Colonic mucosa (tissue), 4 donors: ENCODE data around the gene TLR4. TPM values are rescaled to one million over a fixed set of nuclear protein-coding genes. Genes with fewer than 3 reads are reported as not detected.

ENCODE experiments used
- DNase-seq: peaks from one replicate; pipeline ENCODE4 v3.0.0-alpha.2; 2020
- H3K27ac ChIP-seq: fragments of 200-600 bp; one replicate; pipeline ENCODE4 v1.8.0; 2021
- H3K27me3 ChIP-seq: fragments of 200-600 bp; one replicate; pipeline ENCODE4 v1.8.0; 2021
- H3K36me3 ChIP-seq: fragments of 200-600 bp; one replicate; pipeline ENCODE4 v1.8.0; 2021
- H3K4me1 ChIP-seq: fragments of 200-600 bp; one replicate; pipeline ENCODE4 v1.8.0; 2021; ENCODE audit warnings: mild to moderate bottlenecking
- H3K4me3 ChIP-seq: fragments of 200-600 bp; one replicate; pipeline ENCODE4 v1.8.0; 2021
- H3K9ac ChIP-seq, 2 donors: one replicate each; pipeline ENCODE4 v1.7.0; 2013; ENCODE audit warnings: control low read depth in 2 of 2, low read depth in 2 of 2, low read length in 2 of 2
- H3K9me3 ChIP-seq: fragments of 200-600 bp; one replicate; pipeline ENCODE4 v1.8.0; 2021
- CTCF ChIP-seq: fragments of 200-600 bp; IDR thresholded peaks from one replicate; pipeline ENCODE4 v1.8.0; 2022; ENCODE audit warnings: antibody characterized with exemption, mild to moderate bottlenecking
- intact Hi-C: fragments of 100-400 bp; cut with DNase I; formaldehyde crosslinking; loops from one replicate; pipeline ENCODE4 v1.14.1; 2022
- total RNA-seq, 2 donors: library from RNA; stranded (reverse); fragmentation: NEBNext Ultra II Directional in 1 of 2; extraction: Animal tissue kit (Norgen Biotek cat#: 25700) in 1 of 2; gene quantifications; one replicate each; pipeline ENCODE4 v1.2.1, GENCODE V29; 2021
- donor health status: healthy.
- donor health status: DM: no; HTN: no; CAD: no.
- donor health status: DM: no; HTN: no; CAD: no.

The TLR4 gene
- total RNA-seq, 2 donors from 2014 or later: 3.2 to 7.5 TPM

GRCh38 chr9:117746263-117746662 lies 42.1 kb downstream of the TLR4 start:
- TF ChIP-seq CTCF: no peak
- Histone ChIP-seq H3K27me3 (peaks cover 6% of the 10 kb centered on the region), H3K27ac (no peak overlapping the region), H3K36me3 (no peaks in the 10 kb centered on the region), H3K9me3 (no peaks in the 10 kb centered on the region), H3K9ac (no peak overlapping the region), H3K4me3 (no peak overlapping the region), H3K4me1 (no peaks in the 10 kb centered on the region)
- intact Hi-C loops: no loop called here
- no peak for DNase-seq

GRCh38 chr9:117747386-117747970 lies 43.3 kb downstream of the TLR4 start:
- peaks cover 6% of the 10 kb centered on the region for H3K27me3 ChIP-seq
- H3K4me1 ChIP-seq: no peaks in the 10 kb centered on the region
- no peak overlapping the region for H3K27ac ChIP-seq
- no peaks in the 10 kb centered on the region for H3K9me3 ChIP-seq
- intact Hi-C loops: no loop called here
- H3K4me3 ChIP-seq: no peak overlapping the region
- DNase-seq: no peak
- H3K36me3 ChIP-seq: no peaks in the 10 kb centered on the region
- no peak for TF ChIP-seq CTCF
- H3K9ac ChIP-seq: no peak overlapping the region

- Histone ChIP-seq H3K9me3 (no peaks in the 10 kb centered on the region), H3K27me3 (no peaks in the 10 kb centered on the region), H3K9ac (no peak overlapping the region), H3K4me3 (no peak overlapping the region), H3K4me1 (no peaks in the 10 kb centered on the region), H3K27ac (no peak overlapping the region), H3K36me3 (no peaks in the 10 kb centered on the region)
- intact Hi-C loops: no loop called here
- DNase-seq: no peak
- no peak for TF ChIP-seq CTCF
Measured at GRCh38 chr9:117750401-117750800, 46.2 kb downstream of the TLR4 start.

GRCh38 chr9:117752894-117753293 lies 48.7 kb downstream of the TLR4 start:
- no peak for DNase-seq
- Histone ChIP-seq H3K4me1 (no peaks in the 10 kb centered on the region), H3K36me3 (no peaks in the 10 kb centered on the region), H3K9ac (no peak overlapping the region), H3K27ac (no peak overlapping the region), H3K27me3 (no peaks in the 10 kb centered on the region), H3K9me3 (no peaks in the 10 kb centered on the region), H3K4me3 (no peak overlapping the region)
- no peak for TF ChIP-seq CTCF
- intact Hi-C loops: no loop called here

- no peak for DNase-seq
- intact Hi-C loops: no loop called here
- Histone ChIP-seq H3K9ac (no peak overlapping the region), H3K4me3 (no peak overlapping the region), H3K27me3 (no peaks in the 10 kb centered on the region), H3K27ac (no peak overlapping the region), H3K36me3 (no peaks in the 10 kb centered on the region), H3K4me1 (no peaks in the 10 kb centered on the region), H3K9me3 (no peaks in the 10 kb centered on the region)
- no peak for TF ChIP-seq CTCF
Measured at GRCh38 chr9:117757561-117758190, 53.5 kb downstream of the TLR4 start.
